H1 (cell line): ENCODE data around the gene CFAP97.

ENCODE experiments used
- ATF3 ChIP-seq: IDR thresholded peaks from 2 replicates; pipeline ENCODE4 v1.6.1; 2011; ENCODE audit warnings: low read depth, mild to moderate bottlenecking, low read length; ENCODE audit not compliant: insufficient read depth
- BACH1 ChIP-seq: IDR thresholded peaks from 2 replicates; pipeline ENCODE4 v1.6.1; 2012; ENCODE audit warnings: low read length, improper control_type of control experiment
- CREB1 ChIP-seq: IDR thresholded peaks from 2 replicates; pipeline ENCODE4 v1.6.1; 2012; ENCODE audit warnings: inconsistent platforms
- CTCF ChIP-seq, 3 experiments: IDR thresholded peaks; 1 replicate in 2 of 3; 2 replicates in 1 of 3; pipeline versions ENCODE4 v1.5.1 to v1.6.1; 2011; ENCODE audit warnings: low read length in 3 of 3, mild to moderate bottlenecking in 3 of 3, inconsistent platforms in 2 of 3, low read depth in 1 of 3, moderate library complexity in 1 of 3; ENCODE audit not compliant: insufficient read depth in 1 of 3; ENCODE audit errors: control extremely low read depth in 1 of 3
- E2F6 ChIP-seq: IDR thresholded peaks from 2 replicates; pipeline ENCODE4 v1.6.1; 2012; ENCODE audit warnings: inconsistent platforms
- GTF2F1 ChIP-seq: IDR thresholded peaks from 2 replicates; pipeline ENCODE4 v1.6.1; 2012; ENCODE audit warnings: low read depth, low read length, improper control_type of control experiment, borderline replicate concordance
- JUN ChIP-seq: IDR thresholded peaks from 2 replicates; pipeline ENCODE4 v1.6.1; 2011; ENCODE audit warnings: low read depth, mild to moderate bottlenecking, improper control_type of control experiment, low read length
- POLR2A ChIP-seq, 2 experiments: IDR thresholded peaks; 1 replicate in 1 of 2; 2 replicates in 1 of 2; pipeline ENCODE4 v1.6.1; 2011; ENCODE audit warnings: low read depth in 2 of 2, low read length in 2 of 2, mild to moderate bottlenecking in 2 of 2; ENCODE audit errors: control extremely low read depth in 1 of 2
- POLR2AphosphoS5 ChIP-seq: IDR thresholded peaks from 2 replicates; pipeline ENCODE4 v1.6.1; 2011; ENCODE audit warnings: low read depth, low read length
- SRF ChIP-seq: IDR thresholded peaks from 2 replicates; pipeline ENCODE4 v1.6.1; 2011; ENCODE audit warnings: mild to moderate bottlenecking, low read depth, low read length, moderate library complexity
- USF2 ChIP-seq: IDR thresholded peaks from 2 replicates; pipeline ENCODE4 v1.6.1; 2011; ENCODE audit warnings: low read length, improper control_type of control experiment

GRCh38 chr4:185218312-185218711, 14.5 kb upstream of the CFAP97 start:
- TF ChIP-seq POLR2A (IDR thresholded peaks at IDR 0.05; ENCODE audit: control extremely low read depth in 1 of 2, low read depth in 2 of 2, low read length in 2 of 2), result no peak
- no peak for TF ChIP-seq E2F6
- TF ChIP-seq GTF2F1, result no peak
- TF ChIP-seq SRF, result no peak
- no peak for TF ChIP-seq CREB1
- TF ChIP-seq ATF3, result no peak
- TF ChIP-seq BACH1, result no peak
- TF ChIP-seq CTCF (IDR thresholded peaks at IDR 0.05; ENCODE audit: control extremely low read depth in 1 of 3, insufficient read depth in 1 of 3, low read depth in 1 of 3, low read length in 3 of 3), result no peak
- TF ChIP-seq JUN, result no peak
- TF ChIP-seq USF2, result no peak
- TF ChIP-seq POLR2AphosphoS5, result no peak
